Measurements from ENCODE around the gene HELZ. TPM values are rescaled to one million over a fixed set of nuclear protein-coding genes. Genes with fewer than 3 reads are reported as not detected.

Gene HELZ
- total RNA-seq, 4 donors from 2014 or later = 21.0 to 47.0 (median 38.9) TPM

DNA sequence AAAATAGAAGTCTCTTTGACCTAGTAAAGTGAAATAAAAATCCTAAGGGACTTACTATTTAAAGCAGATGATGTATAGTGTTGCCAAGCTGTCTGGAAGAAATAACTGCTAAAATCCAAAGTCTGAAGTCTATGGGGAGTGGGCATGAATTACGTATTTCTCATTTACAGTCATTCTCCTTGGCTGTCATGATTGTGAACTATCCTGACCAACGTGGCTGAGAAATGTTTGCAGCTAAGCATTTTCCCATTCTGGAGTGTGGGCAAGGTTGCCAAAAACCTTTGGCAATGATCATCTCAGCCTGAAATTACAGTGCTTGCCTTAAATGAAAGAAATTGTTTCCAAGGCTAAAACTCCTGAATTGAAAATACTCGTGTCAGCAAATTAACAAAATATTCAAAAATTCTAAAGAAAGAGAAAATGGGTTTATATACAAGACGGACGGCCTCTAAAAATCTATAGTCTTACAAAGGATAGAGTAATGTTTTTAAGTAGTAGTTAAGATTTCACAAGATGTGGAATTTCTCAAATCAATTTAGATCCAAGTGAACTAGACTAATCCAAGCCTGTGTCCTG lies 123.6 kb downstream of the HELZ start:
- H3K4me1 ChIP-seq = peaks cover 9 to 10% of the 10 kb centered on the region in 2 donors
- TF ChIP-seq, protein P1, sequence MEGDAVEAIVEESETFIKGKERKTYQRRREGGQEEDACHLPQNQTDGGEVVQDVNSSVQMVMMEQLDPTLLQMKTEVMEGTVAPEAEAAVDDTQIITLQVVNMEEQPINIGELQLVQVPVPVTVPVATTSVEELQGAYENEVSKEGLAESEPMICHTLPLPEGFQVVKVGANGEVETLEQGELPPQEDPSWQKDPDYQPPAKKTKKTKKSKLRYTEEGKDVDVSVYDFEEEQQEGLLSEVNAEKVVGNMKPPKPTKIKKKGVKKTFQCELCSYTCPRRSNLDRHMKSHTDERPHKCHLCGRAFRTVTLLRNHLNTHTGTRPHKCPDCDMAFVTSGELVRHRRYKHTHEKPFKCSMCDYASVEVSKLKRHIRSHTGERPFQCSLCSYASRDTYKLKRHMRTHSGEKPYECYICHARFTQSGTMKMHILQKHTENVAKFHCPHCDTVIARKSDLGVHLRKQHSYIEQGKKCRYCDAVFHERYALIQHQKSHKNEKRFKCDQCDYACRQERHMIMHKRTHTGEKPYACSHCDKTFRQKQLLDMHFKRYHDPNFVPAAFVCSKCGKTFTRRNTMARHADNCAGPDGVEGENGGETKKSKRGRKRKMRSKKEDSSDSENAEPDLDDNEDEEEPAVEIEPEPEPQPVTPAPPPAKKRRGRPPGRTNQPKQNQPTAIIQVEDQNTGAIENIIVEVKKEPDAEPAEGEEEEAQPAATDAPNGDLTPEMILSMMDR (IDR thresholded peaks at IDR 0.05 in 4 of 5, conservative IDR thresholded peaks at IDR 0.05 in 1 of 5) = no peak
- no peak for TF ChIP-seq POLR2A (IDR thresholded peaks at IDR 0.05)
- no peak for ATAC-seq
- in situ Hi-C loops (cut with MboI; ENCODE audit: low sequenced_read_pairs in 4 of 4) (no loop called here), intact Hi-C loops (cut with DNase I; ENCODE audit: low total_unique reads) (no loop called here)
- H3K9me3 ChIP-seq = peaks cover 0 to 4% (median 0%) of the 10 kb centered on the region in 3 donors
- no peak for DNase-seq
- no peak overlapping the region for H3K4me3 ChIP-seq
- H3K36me3 ChIP-seq = peaks cover 0 to 16% of the 10 kb centered on the region in 2 donors
- peak overlapping the region in 2 of 4 donors; percentile 35 to 50 for H3K27ac ChIP-seq
- H3K27me3 ChIP-seq = no peaks in the 10 kb centered on the region

DNA sequence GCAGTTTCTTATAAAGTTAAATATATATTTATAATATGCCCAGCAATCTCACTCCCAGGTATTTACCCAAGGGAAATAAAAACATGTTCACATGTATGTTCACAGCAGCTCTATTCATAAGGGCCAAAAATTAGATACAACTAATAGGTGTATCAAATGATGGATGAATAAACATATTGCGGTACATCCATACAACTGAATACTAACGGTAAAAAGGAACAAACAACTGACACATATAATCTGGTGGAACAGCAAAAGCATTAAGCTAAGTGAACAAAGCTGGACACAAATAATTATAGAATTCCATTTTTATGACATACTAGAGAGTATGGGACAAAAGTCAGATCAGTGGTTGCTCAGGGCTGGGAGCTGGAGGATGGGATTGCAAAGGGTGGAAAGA lies 125.9 kb downstream of the HELZ start:
- Histone ChIP-seq H3K4me1 (peaks cover 9 to 10% of the 10 kb centered on the region in 2 donors), H3K27ac (no peak overlapping the region), H3K4me3 (no peak overlapping the region), H3K36me3 (peaks cover 0 to 17% of the 10 kb centered on the region in 2 donors), H3K27me3 (no peaks in the 10 kb centered on the region), H3K9me3 (peaks cover 0 to 4% (median 0%) of the 10 kb centered on the region in 3 donors)
- in situ Hi-C loops (cut with MboI; ENCODE audit: low sequenced_read_pairs in 4 of 4) = no loop called here
- intact Hi-C loops (cut with DNase I; ENCODE audit: low total_unique reads) = no loop called here
- ATAC-seq (no peak), DNase-seq (no peak)
- TF ChIP-seq POLR2A (IDR thresholded peaks at IDR 0.05) = no peak
- TF ChIP-seq, protein P1 (IDR thresholded peaks at IDR 0.05 in 4 of 5, conservative IDR thresholded peaks at IDR 0.05 in 1 of 5) = no peak

DNA sequence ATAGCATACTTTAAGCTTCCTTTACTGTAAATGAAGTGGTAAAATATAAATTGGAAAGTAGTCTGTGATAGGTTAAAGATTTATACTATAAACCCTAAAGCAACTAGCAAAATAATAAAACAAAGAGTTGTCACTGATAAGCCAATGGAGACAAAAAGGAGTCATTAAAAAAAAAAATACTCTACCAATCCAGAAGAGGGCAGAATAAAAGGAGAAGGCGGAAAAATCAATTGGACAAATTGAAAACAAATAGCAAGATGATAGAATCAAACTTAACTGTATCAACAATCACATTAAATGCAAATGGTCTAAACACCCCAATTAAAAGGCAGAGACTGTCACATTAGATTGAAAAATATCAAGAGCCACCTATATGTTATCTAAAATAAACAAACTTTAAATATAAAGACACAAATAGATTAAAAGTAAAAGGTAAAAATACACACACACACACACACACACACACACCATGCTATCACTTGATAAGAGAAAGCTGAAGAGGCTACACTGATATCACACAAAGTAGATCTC lies 128.9 kb downstream of the HELZ start:
- intact Hi-C loops (cut with DNase I; ENCODE audit: low total_unique reads) = no loop called here
- Histone ChIP-seq H3K36me3 (peaks cover 0 to 34% of the 10 kb centered on the region in 2 donors), H3K27ac (no peak overlapping the region), H3K4me1 (peaks cover 3 to 4% of the 10 kb centered on the region in 2 donors), H3K4me3 (no peak overlapping the region), H3K9me3 (peaks cover 0 to 4% (median 0%) of the 10 kb centered on the region in 3 donors), H3K27me3 (no peaks in the 10 kb centered on the region)
- DNase-seq = no peak
- TF ChIP-seq, protein P1 (IDR thresholded peaks at IDR 0.05 in 4 of 5, conservative IDR thresholded peaks at IDR 0.05 in 1 of 5) = no peak
- TF ChIP-seq POLR2A (IDR thresholded peaks at IDR 0.05) = no peak
- in situ Hi-C loops (cut with MboI; ENCODE audit: low sequenced_read_pairs in 4 of 4) = no loop called here
- no peak for ATAC-seq

DNA sequence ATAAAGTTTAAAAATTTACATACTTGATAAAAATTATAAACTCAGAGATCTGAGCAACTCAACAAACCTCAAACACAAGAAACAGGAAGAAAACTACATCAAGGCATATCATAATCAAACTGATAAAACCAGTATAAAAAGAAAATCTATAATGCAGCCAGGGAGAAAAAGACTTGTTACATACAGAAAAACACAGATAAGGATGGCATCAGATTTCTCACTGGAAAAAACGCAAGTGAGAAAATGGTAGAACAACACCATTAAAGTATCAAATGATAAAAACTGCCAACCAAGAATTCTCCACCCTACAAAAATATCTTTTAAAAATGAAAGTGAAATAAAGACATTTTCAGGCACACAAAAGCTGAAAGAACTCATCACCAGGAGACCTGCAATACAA lies 129.6 kb downstream of the HELZ start:
- intact Hi-C loops (cut with DNase I; ENCODE audit: low total_unique reads) = no loop called here
- ATAC-seq (no peak), DNase-seq (no peak)
- TF ChIP-seq, protein P1 (IDR thresholded peaks at IDR 0.05 in 4 of 5, conservative IDR thresholded peaks at IDR 0.05 in 1 of 5) = no peak
- no peak for TF ChIP-seq POLR2A (IDR thresholded peaks at IDR 0.05)
- H3K4me1 ChIP-seq = no peaks in the 10 kb centered on the region
- H3K27me3 ChIP-seq = no peaks in the 10 kb centered on the region
- no peak overlapping the region for H3K4me3 ChIP-seq
- H3K9me3 ChIP-seq = peaks cover 0 to 4% (median 0%) of the 10 kb centered on the region in 3 donors
- in situ Hi-C loops (cut with MboI; ENCODE audit: low sequenced_read_pairs in 4 of 4) = no loop called here
- H3K27ac ChIP-seq = no peak overlapping the region
- H3K36me3 ChIP-seq = peaks cover 0 to 33% of the 10 kb centered on the region in 2 donors

Measured in gastrocnemius medialis (tissue), 4 donors.